GM12874 (cell line): ENCODE results near the gene ASIC5.

Experiments used
- TF ChIP-seq, protein P1 (sequence below): IDR thresholded peaks from 2 replicates; pipeline ENCODE4 v1.5.1; 2011; ENCODE audit warnings: low read depth, mild to moderate bottlenecking, control low read depth, low read length, moderate library complexity; ENCODE audit not compliant: insufficient read depth

The ASIC5 gene, protein sequence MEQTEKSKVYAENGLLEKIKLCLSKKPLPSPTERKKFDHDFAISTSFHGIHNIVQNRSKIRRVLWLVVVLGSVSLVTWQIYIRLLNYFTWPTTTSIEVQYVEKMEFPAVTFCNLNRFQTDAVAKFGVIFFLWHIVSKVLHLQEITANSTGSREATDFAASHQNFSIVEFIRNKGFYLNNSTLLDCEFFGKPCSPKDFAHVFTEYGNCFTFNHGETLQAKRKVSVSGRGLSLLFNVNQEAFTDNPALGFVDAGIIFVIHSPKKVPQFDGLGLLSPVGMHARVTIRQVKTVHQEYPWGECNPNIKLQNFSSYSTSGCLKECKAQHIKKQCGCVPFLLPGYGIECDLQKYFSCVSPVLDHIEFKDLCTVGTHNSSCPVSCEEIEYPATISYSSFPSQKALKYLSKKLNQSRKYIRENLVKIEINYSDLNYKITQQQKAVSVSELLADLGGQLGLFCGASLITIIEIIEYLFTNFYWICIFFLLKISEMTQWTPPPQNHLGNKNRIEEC

DNA sequence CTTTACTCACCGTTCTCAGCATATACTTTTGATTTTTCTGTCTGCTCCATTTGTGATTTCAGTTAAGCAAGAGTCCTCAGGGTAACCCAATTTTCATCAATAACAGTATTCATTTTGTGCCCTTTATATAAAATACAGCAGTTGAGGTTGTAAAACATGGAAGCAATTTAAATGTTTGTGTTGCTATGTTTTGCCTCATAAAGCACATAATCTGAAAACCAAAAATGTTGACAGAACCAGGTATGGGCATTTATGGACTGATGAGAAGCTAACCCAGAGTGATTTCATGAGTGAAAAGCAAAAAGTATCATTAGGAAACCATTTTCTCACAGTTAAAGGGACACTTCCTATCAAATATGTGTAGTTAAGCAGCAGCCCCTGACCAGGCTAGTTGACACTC, at the start of gene ASIC5:
ASIC5 (minus strand) TSS at position 101 of the 400 bp plus-strand sequence; CDS start at position 50, 51 bp downstream.
- TF ChIP-seq, protein P1, sequence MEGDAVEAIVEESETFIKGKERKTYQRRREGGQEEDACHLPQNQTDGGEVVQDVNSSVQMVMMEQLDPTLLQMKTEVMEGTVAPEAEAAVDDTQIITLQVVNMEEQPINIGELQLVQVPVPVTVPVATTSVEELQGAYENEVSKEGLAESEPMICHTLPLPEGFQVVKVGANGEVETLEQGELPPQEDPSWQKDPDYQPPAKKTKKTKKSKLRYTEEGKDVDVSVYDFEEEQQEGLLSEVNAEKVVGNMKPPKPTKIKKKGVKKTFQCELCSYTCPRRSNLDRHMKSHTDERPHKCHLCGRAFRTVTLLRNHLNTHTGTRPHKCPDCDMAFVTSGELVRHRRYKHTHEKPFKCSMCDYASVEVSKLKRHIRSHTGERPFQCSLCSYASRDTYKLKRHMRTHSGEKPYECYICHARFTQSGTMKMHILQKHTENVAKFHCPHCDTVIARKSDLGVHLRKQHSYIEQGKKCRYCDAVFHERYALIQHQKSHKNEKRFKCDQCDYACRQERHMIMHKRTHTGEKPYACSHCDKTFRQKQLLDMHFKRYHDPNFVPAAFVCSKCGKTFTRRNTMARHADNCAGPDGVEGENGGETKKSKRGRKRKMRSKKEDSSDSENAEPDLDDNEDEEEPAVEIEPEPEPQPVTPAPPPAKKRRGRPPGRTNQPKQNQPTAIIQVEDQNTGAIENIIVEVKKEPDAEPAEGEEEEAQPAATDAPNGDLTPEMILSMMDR, result no peak

GRCh38 chr4:155914782-155915181, 48.7 kb upstream of the ASIC5 start:
- TF ChIP-seq, protein P1, result no peak

DNA sequence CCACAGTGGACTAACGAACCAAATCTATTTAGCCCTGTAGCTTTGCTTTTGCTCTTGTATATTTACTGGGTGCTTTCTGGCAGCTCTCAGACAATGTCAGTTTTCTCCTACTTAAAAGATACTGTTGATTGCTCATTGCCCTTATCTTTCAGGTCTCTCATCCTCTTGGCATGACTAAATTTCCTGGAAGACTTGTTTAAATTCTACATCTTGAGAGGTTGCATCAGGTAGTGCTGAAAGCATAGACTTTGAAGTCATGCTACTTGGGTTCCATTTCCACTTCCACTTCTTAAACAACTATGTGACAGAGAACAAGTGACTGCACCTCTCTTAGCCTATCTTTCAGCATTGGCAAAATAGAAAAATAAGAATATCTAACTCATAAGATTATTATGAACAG, 45.8 kb upstream of the ASIC5 start:
- TF ChIP-seq, protein P1, result no peak

DNA sequence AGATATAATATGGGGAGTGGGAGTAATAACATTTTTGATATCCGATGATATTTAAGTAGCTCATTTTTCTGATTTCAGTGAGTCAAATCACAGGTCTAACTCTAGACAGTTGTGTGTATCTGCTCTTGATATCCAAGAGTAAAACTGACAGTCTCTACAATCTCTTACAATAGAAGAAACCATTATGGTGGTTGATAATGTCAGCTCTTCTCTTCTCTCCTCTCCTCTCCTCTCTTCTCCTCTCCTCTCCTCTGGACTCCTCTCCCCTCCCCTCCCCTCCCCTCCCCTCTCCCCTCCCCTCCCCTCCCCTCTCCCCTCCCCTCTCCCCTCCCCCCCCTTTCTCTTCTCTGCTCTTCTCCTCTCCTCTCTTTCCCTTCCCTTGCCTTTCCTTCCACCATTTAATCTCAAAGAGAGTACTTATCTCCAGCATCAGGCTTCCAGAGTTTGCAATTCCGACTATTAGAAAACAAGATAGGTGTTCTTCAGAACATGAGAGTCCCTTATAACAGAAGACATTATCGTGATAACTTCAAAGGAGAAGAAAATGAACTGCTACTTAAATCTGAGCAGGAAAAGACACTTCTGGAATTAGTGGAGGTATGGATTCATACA, 43.6 kb upstream of the ASIC5 start:
- TF ChIP-seq, protein P1, result no peak

DNA sequence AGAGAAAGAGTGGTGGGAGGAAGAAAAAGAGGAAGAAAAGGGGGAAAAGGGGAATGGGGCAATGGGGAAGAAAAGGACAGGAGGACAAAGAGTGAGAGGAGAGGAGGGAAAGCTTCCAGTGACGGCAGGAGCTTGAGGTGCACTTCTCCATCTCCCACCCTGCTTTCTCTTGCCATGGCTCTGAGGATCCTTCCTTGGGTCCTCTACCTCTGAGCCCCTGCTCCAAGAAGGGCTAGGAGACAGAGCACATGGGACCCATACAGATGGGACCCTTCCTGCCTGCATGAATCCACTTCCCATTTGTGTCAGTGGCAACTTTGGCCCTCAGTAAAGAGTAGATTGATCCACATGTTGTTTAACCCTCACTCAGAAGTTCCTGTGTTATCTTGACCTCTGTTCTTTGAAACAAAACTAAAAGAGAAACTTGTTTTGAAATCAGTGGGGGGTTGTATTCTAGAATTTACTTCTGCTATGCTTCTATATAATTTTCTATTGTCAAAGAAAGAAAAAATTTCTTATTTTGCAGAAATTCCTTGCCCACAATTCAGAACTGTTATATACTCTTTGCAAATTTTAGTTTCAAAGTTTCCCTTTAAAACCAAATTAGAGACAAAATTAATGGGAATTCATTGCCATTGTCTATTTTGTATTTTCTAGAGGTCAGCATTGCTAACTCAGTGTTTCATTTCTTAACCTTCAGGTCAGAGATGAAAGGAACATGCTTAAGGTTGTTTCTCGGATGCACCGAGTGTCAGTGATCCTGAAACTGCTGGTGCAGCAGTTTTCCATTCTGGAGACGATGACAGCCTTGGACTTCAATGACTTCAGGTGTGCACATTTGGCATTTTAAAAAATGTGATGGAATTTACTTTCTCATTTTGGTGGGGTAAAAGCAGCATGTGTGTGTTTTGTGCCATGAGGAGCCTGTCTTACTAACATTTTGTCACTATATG, 42.4 kb upstream of the ASIC5 start:
- TF ChIP-seq, protein P1, result no peak

GRCh38 chr4:155907556-155907955, 41.5 kb upstream of the ASIC5 start:
- TF ChIP-seq, protein P1, result no peak
